ENCODE results near the gene TNS1. TPM values are rescaled to one million over a fixed set of nuclear protein-coding genes. Genes with fewer than 3 reads are reported as not detected.

Gene TNS1
- polyA plus RNA-seq, 1 of the 3 experiments (the other 2 are of a cell fraction): 12.1 TPM

GRCh38 chr2:217875138-217875537, 127.7 kb downstream of the TNS1 start:
- H4K20me1 ChIP-seq (ENCODE audit: insufficient read depth): peaks cover 46% of the 10 kb centered on the region
- TF ChIP-seq EZH2phosphoT487 (IDR thresholded peaks at IDR 0.05; ENCODE audit: borderline replicate concordance, low read depth): no peak
- ChIA-PET POLR2A (no interaction called here), CTCF (interaction anchor here (1.0 to 3.2 kb wide), 5 partner anchors 12 to 89 kb away, joined by 3 to 23 read pairs (median 4); no protein-coding TSS in a partner anchor)
- H3F3A ChIP-seq (replicated peaks; ENCODE audit: insufficient read depth): no peaks in the 10 kb centered on the region
- no peak for DNase-seq
- H3K9me2 ChIP-seq: no peaks in the 10 kb centered on the region
- H3K27ac ChIP-seq (ENCODE audit: low read depth in 2 of 2, low read length in 1 of 2): peak overlapping the region in 1 of 2 experiments; percentile 11; a peak in 1 of 4 replicates
- H3K9ac ChIP-seq: no peak overlapping the region
- 100% methylated on average over 1 of the region's 1 CpG for WGBS (ENCODE audit: low lambda C conversion rate)
- no peak overlapping the region for H3K4me3 ChIP-seq (ENCODE audit: low read depth in 2 of 2, low read length in 1 of 2)
- H3K36me3 ChIP-seq (replicated peaks in 1 of 2; ENCODE audit: control insufficient read depth in 1 of 2, insufficient read depth in 2 of 2, low read length in 1 of 2): peaks cover 51 to 68% of the 10 kb centered on the region in 2 experiments
- H3K79me2 ChIP-seq (ENCODE audit: insufficient read depth): peaks cover 21% of the 10 kb centered on the region; the same call in 1 of the 2 replicates
- H3K4me1 ChIP-seq (ENCODE audit: control insufficient read depth in 1 of 2, insufficient read depth in 2 of 2, low read depth in 1 of 2, low read length in 1 of 2): peaks cover 0 to 21% of the 10 kb centered on the region in 2 experiments; a peak in 1 of 4 replicates
- no peak overlapping the region for H2AFZ ChIP-seq (ENCODE audit: low read depth)
- no peaks in the 10 kb centered on the region for H3K9me3 ChIP-seq
- no peak overlapping the region for H3K4me2 ChIP-seq
- no peaks in the 10 kb centered on the region for H3K27me3 ChIP-seq (ENCODE audit: insufficient read depth)

- TF ChIP-seq RAD21 (IDR thresholded peaks at IDR 0.05; ENCODE audit: low read length) (no peak), TAF1 (IDR thresholded peaks at IDR 0.05; ENCODE audit: borderline replicate concordance, low read depth, low read length) (no peak), ZBTB33 (IDR thresholded peaks at IDR 0.05; ENCODE audit: borderline replicate concordance, low read depth) (no peak), ELF1 (IDR thresholded peaks at IDR 0.05) (no peak), POLR2AphosphoS5 (IDR thresholded peaks at IDR 0.05; ENCODE audit: low read depth, low read length) (no peak), MXI1 (IDR thresholded peaks at IDR 0.05; ENCODE audit: low read depth, low read length) (no peak), GABPA (IDR thresholded peaks at IDR 0.05; ENCODE audit: low read depth) (no peak), EP300 (IDR thresholded peaks at IDR 0.05; ENCODE audit: borderline replicate concordance in 1 of 2, low read depth in 1 of 2, low read length in 1 of 2) (no peak)
- H3K9me3 ChIP-seq: no peaks in the 10 kb centered on the region
- H3K36me3 ChIP-seq (replicated peaks in 1 of 2; ENCODE audit: control insufficient read depth in 1 of 2, insufficient read depth in 2 of 2, low read length in 1 of 2): peaks cover 41 to 53% of the 10 kb centered on the region in 2 experiments
- H3K27me3 ChIP-seq (ENCODE audit: insufficient read depth): no peaks in the 10 kb centered on the region
- H3K4me3 ChIP-seq (ENCODE audit: low read depth in 2 of 2, low read length in 1 of 2): no peak overlapping the region
- no peak for DNase-seq
- H3K4me2 ChIP-seq: no peak overlapping the region
- H4K20me1 ChIP-seq (ENCODE audit: insufficient read depth): peaks cover 57% of the 10 kb centered on the region
- POLR2A ChIA-PET: no interaction called here
- CTCF ChIA-PET: interaction anchor here (3.2 kb wide), 1 partner anchor 14 kb away, joined by 23 read pairs; no protein-coding TSS in a partner anchor
- no peak overlapping the region for H3K9ac ChIP-seq
- H2AFZ ChIP-seq (ENCODE audit: low read depth): no peak overlapping the region
- no peaks in the 10 kb centered on the region for H3K9me2 ChIP-seq
- H3K27ac ChIP-seq (ENCODE audit: low read depth in 2 of 2, low read length in 1 of 2): no peak overlapping the region
- WGBS (ENCODE audit: low lambda C conversion rate): 97% methylated on average over 8 of the region's 8 CpGs
- peaks cover 9 to 20% of the 10 kb centered on the region in 2 experiments; a peak in 2 of 4 replicates for H3K4me1 ChIP-seq (ENCODE audit: control insufficient read depth in 1 of 2, insufficient read depth in 2 of 2, low read depth in 1 of 2, low read length in 1 of 2)
- H3K79me2 ChIP-seq (ENCODE audit: insufficient read depth): peaks cover 21% of the 10 kb centered on the region; the same call in 1 of the 2 replicates
- H3F3A ChIP-seq (replicated peaks; ENCODE audit: insufficient read depth): no peaks in the 10 kb centered on the region
Measured at GRCh38 chr2:217873371-217873770, 129.4 kb downstream of the TNS1 start.

GRCh38 chr2:217872319-217872718, 130.5 kb downstream of the TNS1 start:
- Histone ChIP-seq H3K27me3 (ENCODE audit: insufficient read depth) (no peaks in the 10 kb centered on the region), H3K9ac (no peak overlapping the region), H3F3A (replicated peaks; ENCODE audit: insufficient read depth) (peaks cover 4% of the 10 kb centered on the region), H3K9me2 (no peaks in the 10 kb centered on the region), H3K4me3 (ENCODE audit: low read depth in 2 of 2, low read length in 1 of 2) (no peak overlapping the region), H4K20me1 (ENCODE audit: insufficient read depth) (peaks cover 55% of the 10 kb centered on the region), H3K4me1 (ENCODE audit: control insufficient read depth in 1 of 2, insufficient read depth in 2 of 2, low read depth in 1 of 2, low read length in 1 of 2) (peaks cover 9% of the 10 kb centered on the region in 2 experiments; a peak in 2 of 4 replicates), H3K27ac (ENCODE audit: low read depth in 2 of 2, low read length in 1 of 2) (no peak overlapping the region), H2AFZ (ENCODE audit: low read depth) (no peak overlapping the region), H3K4me2 (no peak overlapping the region), H3K9me3 (no peaks in the 10 kb centered on the region), H3K36me3 (replicated peaks in 1 of 2; ENCODE audit: control insufficient read depth in 1 of 2, insufficient read depth in 2 of 2, low read length in 1 of 2) (peaks cover 47 to 54% of the 10 kb centered on the region in 2 experiments), H3K79me2 (ENCODE audit: insufficient read depth) (peaks cover 25% of the 10 kb centered on the region; the same call in 1 of the 2 replicates)
- ChIA-PET POLR2A (no interaction called here), CTCF (interaction anchor here (0.6 to 4.8 kb wide), 2 partner anchors 15 to 61 kb away, joined by 3 to 23 read pairs (median 20); no protein-coding TSS in a partner anchor)
- 95% methylated on average over 2 of the region's 2 CpGs for WGBS (ENCODE audit: low lambda C conversion rate)
- TF ChIP-seq MAX (IDR thresholded peaks at IDR 0.05; ENCODE audit: low read depth) (no peak), CTCF (IDR thresholded peaks at IDR 0.05) (peak; percentile 19; the same call in 1 of the 2 replicates), POLR2AphosphoS5 (IDR thresholded peaks at IDR 0.05; ENCODE audit: low read depth, low read length) (no peak)
- DNase-seq: no peak
